H1 (cell line): Measurements from ENCODE around the gene THUMPD3.

ENCODE experiments used
- CTCF ChIP-seq, 3 experiments: IDR thresholded peaks; 1 replicate in 2 of 3; 2 replicates in 1 of 3; pipeline versions ENCODE4 v1.5.1 to v1.6.1; 2011; ENCODE audit warnings: low read length in 3 of 3, mild to moderate bottlenecking in 3 of 3, inconsistent platforms in 2 of 3, low read depth in 1 of 3, moderate library complexity in 1 of 3; ENCODE audit not compliant: insufficient read depth in 1 of 3; ENCODE audit errors: control extremely low read depth in 1 of 3
- EP300 ChIP-seq, 2 experiments: IDR thresholded peaks; 1 replicate in 1 of 2; 2 replicates in 1 of 2; pipeline ENCODE4 v1.6.1; 2011 to 2012; ENCODE audit warnings: low read depth in 2 of 2, low read length in 2 of 2, mild to moderate bottlenecking in 2 of 2, borderline replicate concordance in 1 of 2, inconsistent platforms in 1 of 2, moderate library complexity in 1 of 2
- JUN ChIP-seq: IDR thresholded peaks from 2 replicates; pipeline ENCODE4 v1.6.1; 2011; ENCODE audit warnings: low read depth, mild to moderate bottlenecking, improper control_type of control experiment, low read length
- POLR2A ChIP-seq, 2 experiments: IDR thresholded peaks; 1 replicate in 1 of 2; 2 replicates in 1 of 2; pipeline ENCODE4 v1.6.1; 2011; ENCODE audit warnings: low read depth in 2 of 2, low read length in 2 of 2, mild to moderate bottlenecking in 2 of 2; ENCODE audit errors: control extremely low read depth in 1 of 2
- POU5F1 ChIP-seq: IDR thresholded peaks from 2 replicates; pipeline ENCODE4 v1.6.1; 2011; ENCODE audit warnings: low read depth, mild to moderate bottlenecking, low read length, moderate library complexity
- RFX5 ChIP-seq: IDR thresholded peaks from 2 replicates; pipeline ENCODE4 v1.6.1; 2011; ENCODE audit warnings: low read depth, low read length, improper control_type of control experiment, borderline replicate concordance
- SP1 ChIP-seq: IDR thresholded peaks from 2 replicates; pipeline ENCODE4 v1.6.1; 2011; ENCODE audit warnings: low read depth, low read length
- TAF1 ChIP-seq: IDR thresholded peaks from 2 replicates; pipeline ENCODE4 v1.6.1; 2011; ENCODE audit warnings: mild to moderate bottlenecking, low read depth, low read length
- USF2 ChIP-seq: IDR thresholded peaks from 2 replicates; pipeline ENCODE4 v1.6.1; 2011; ENCODE audit warnings: low read length, improper control_type of control experiment

- TF ChIP-seq CTCF (IDR thresholded peaks at IDR 0.05; ENCODE audit: control extremely low read depth in 1 of 3, insufficient read depth in 1 of 3, low read depth in 1 of 3, low read length in 3 of 3) (no peak), USF2 (no peak), EP300 (IDR thresholded peaks at IDR 0.05; ENCODE audit: borderline replicate concordance in 1 of 2, low read depth in 2 of 2, low read length in 2 of 2) (no peak), JUN (no peak), SP1 (no peak), TAF1 (no peak), POLR2A (IDR thresholded peaks at IDR 0.05; ENCODE audit: control extremely low read depth in 1 of 2, low read depth in 2 of 2, low read length in 2 of 2) (no peak), POU5F1 (no peak), RFX5 (no peak)
Measured at GRCh38 chr3:9380014-9380413, 17.2 kb downstream of the THUMPD3 start.
